ENCODE measurements around the gene PACRG. TPM values are rescaled to one million over a fixed set of nuclear protein-coding genes. Genes with fewer than 3 reads are reported as not detected.

PACRG gene
- total and polyA plus RNA-seq, 3 donors from 2014 or later, result 54.0 to 84.6 (median 81.7) TPM

- TF ChIP-seq CTCF (IDR thresholded peaks at IDR 0.05) (no peak), POLR2A (IDR thresholded peaks at IDR 0.05) (no peak)
- Histone ChIP-seq H3K9me3 (no peaks in the 10 kb centered on the region), H3K36me3 (ENCODE audit: low read depth, missing control alignments) (no peaks in the 10 kb centered on the region), H3K27ac (peak overlapping the region; percentile 32 to 39), H3K4me1 (peaks cover 33% of the 10 kb centered on the region), H3K4me3 (no peak overlapping the region), H3K27me3 (no peaks in the 10 kb centered on the region)
- no peak for DNase-seq
- WGBS, 2 donors, result 48 to 49% methylated on average over 7 of the region's 7 CpGs
- intact Hi-C loops (cut with DNase I; ENCODE audit: low total_unique reads), result no loop called here
Observed at GRCh38 chr6:163191704-163192537, 464.1 kb downstream of the PACRG start.

GRCh38 chr6:163192591-163192990 lies 464.8 kb downstream of the PACRG start:
- no peaks in the 10 kb centered on the region for H3K36me3 ChIP-seq (ENCODE audit: low read depth, missing control alignments)
- DNase-seq, result no peak
- H3K4me3 ChIP-seq, result no peak overlapping the region
- no peaks in the 10 kb centered on the region for H3K9me3 ChIP-seq
- WGBS, 2 donors, result 58 to 73% methylated on average over 5 of the region's 5 CpGs
- intact Hi-C loops (cut with DNase I; ENCODE audit: low total_unique reads), result no loop called here
- H3K27me3 ChIP-seq, result no peaks in the 10 kb centered on the region
- TF ChIP-seq CTCF (IDR thresholded peaks at IDR 0.05) (no peak), POLR2A (IDR thresholded peaks at IDR 0.05) (no peak)
- peak overlapping the region in 1 of 2 donors; percentile 32 for H3K27ac ChIP-seq
- H3K4me1 ChIP-seq, result peaks cover 33% of the 10 kb centered on the region

- H3K27ac ChIP-seq, result peak overlapping the region; percentile 32 to 41
- no peak overlapping the region for H3K4me3 ChIP-seq
- DNase-seq, result no peak
- intact Hi-C loops (cut with DNase I; ENCODE audit: low total_unique reads), result no loop called here
- 86 to 92% methylated on average over 7 of the region's 7 CpGs for WGBS, 2 donors
- no peaks in the 10 kb centered on the region for H3K36me3 ChIP-seq (ENCODE audit: low read depth, missing control alignments)
- no peaks in the 10 kb centered on the region for H3K27me3 ChIP-seq
- no peaks in the 10 kb centered on the region for H3K9me3 ChIP-seq
- TF ChIP-seq POLR2A (IDR thresholded peaks at IDR 0.05), result no peak
- TF ChIP-seq CTCF (IDR thresholded peaks at IDR 0.05), result no peak
- H3K4me1 ChIP-seq, result peaks cover 33% of the 10 kb centered on the region
Observed at GRCh38 chr6:163193326-163193725, 465.6 kb downstream of the PACRG start.

- no peak for DNase-seq
- Histone ChIP-seq H3K36me3 (ENCODE audit: low read depth, missing control alignments) (no peaks in the 10 kb centered on the region), H3K27ac (no peak overlapping the region), H3K27me3 (no peaks in the 10 kb centered on the region), H3K9me3 (no peaks in the 10 kb centered on the region), H3K4me1 (peaks cover 23% of the 10 kb centered on the region), H3K4me3 (peak overlapping the region in 1 of 2 donors; percentile 17)
- TF ChIP-seq CTCF (IDR thresholded peaks at IDR 0.05) (no peak), POLR2A (IDR thresholded peaks at IDR 0.05) (no peak)
- WGBS, 2 donors, result 81 to 83% methylated on average over 31 of the region's 31 CpGs
- intact Hi-C loops (cut with DNase I; ENCODE audit: low total_unique reads), result no loop called here
Observed at GRCh38 chr6:163195721-163196691, 468.2 kb downstream of the PACRG start.

All from testis (tissue), 3 donors.